Effector memory CD8-positive, alpha-beta T cell (primary cell): ENCODE measurements around the gene HSPA4.

ENCODE experiments used
- ATAC-seq: fragments of 150-1000 bp; cut with Tn5 transposase; replicated peaks from 2 replicates; pipeline ENCODE4 v1.10.0; 2021; ENCODE audit warnings: mild to moderate bottlenecking, moderate library complexity
- DNase-seq, 3 experiments: peaks; one replicate each; pipeline ENCODE4 v3.0.0; 2021
- H3K27ac Mint-ChIP-seq, 2 donors: one replicate each; pipeline ENCODE4 v1.8.0; 2022; ENCODE audit warnings: mild to moderate bottlenecking in 2 of 2, mixed read lengths in 2 of 2, moderate library complexity in 2 of 2
- H3K27me3 Mint-ChIP-seq, 2 donors: one replicate each; pipeline ENCODE4 v1.8.0; 2022; ENCODE audit warnings: mixed read lengths in 2 of 2
- H3K36me3 Mint-ChIP-seq: one replicate; pipeline ENCODE4 v1.8.0; 2022; ENCODE audit warnings: mild to moderate bottlenecking, moderate library complexity, mixed read lengths; ENCODE audit not compliant: insufficient read depth
- H3K4me1 Mint-ChIP-seq, 2 donors: one replicate each; pipeline ENCODE4 v1.8.0; 2022; ENCODE audit warnings: low read depth in 2 of 2, mixed read lengths in 2 of 2
- H3K4me3 Mint-ChIP-seq, 2 donors: one replicate each; pipeline ENCODE4 v1.8.0; 2022; ENCODE audit warnings: mild to moderate bottlenecking in 2 of 2, mixed read lengths in 2 of 2, moderate library complexity in 2 of 2
- H3K9me3 Mint-ChIP-seq, 2 donors: one replicate each; pipeline ENCODE4 v1.8.0; 2022; ENCODE audit warnings: mixed read lengths in 2 of 2

Gene HSPA4

DNA sequence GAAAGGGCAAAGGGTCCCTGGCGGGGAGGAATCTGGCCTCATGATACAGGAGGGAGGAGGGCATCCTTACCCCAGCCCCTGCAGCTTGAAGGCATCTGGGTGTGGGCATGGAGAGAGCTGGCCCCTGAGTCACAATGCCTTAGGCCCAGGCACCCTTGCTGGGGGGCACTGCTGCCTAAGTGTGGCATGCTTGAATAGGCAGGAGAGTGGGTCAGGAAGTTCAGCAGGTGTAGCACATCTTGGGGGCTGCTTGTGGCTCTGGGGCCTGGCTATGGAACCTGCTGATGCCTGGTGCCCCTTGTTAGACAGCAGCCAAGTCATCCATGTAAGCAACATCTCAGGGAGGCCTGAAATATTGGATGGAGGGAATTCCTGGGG, 63.1 kb downstream of the HSPA4 start:
- H3K27me3 Mint-ChIP-seq = no peaks in the 10 kb centered on the region
- H3K36me3 Mint-ChIP-seq = peaks cover 3% of the 10 kb centered on the region
- DNase-seq (no peak), ATAC-seq (no peak)
- no peak overlapping the region for H3K4me3 Mint-ChIP-seq
- H3K4me1 Mint-ChIP-seq = peaks cover 7 to 9% of the 10 kb centered on the region in 2 donors
- no peaks in the 10 kb centered on the region for H3K9me3 Mint-ChIP-seq
- H3K27ac Mint-ChIP-seq = no peak overlapping the region

DNA sequence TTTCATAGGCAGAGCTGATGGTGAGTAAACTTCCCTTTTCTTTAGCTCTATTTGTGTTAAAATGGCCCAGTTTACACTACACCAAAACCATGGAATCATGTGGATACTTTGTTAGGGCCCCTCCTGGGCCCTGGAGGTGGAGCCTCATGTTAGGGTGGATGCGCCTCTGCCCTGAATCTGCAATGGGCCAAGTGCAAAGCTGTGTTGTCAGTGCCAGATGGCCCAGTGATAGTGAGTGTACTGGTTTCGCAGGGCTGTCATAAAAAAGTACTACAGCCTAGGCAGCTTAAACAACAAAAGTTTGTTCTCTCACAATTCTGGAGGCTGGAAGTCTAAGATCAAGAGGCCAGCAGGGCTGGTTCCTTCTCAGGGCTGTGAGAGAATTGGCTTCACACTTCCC, 64.8 kb downstream of the HSPA4 start:
- Mint-ChIP-seq H3K9me3 (no peaks in the 10 kb centered on the region), H3K4me1 (peaks cover 0 to 2% of the 10 kb centered on the region in 2 donors), H3K27ac (peak overlapping the region in 1 of 2 donors; percentile 61), H3K36me3 (peaks cover 3% of the 10 kb centered on the region), H3K27me3 (no peaks in the 10 kb centered on the region), H3K4me3 (no peak overlapping the region)
- ATAC-seq (no peak), DNase-seq (no peak)

DNA sequence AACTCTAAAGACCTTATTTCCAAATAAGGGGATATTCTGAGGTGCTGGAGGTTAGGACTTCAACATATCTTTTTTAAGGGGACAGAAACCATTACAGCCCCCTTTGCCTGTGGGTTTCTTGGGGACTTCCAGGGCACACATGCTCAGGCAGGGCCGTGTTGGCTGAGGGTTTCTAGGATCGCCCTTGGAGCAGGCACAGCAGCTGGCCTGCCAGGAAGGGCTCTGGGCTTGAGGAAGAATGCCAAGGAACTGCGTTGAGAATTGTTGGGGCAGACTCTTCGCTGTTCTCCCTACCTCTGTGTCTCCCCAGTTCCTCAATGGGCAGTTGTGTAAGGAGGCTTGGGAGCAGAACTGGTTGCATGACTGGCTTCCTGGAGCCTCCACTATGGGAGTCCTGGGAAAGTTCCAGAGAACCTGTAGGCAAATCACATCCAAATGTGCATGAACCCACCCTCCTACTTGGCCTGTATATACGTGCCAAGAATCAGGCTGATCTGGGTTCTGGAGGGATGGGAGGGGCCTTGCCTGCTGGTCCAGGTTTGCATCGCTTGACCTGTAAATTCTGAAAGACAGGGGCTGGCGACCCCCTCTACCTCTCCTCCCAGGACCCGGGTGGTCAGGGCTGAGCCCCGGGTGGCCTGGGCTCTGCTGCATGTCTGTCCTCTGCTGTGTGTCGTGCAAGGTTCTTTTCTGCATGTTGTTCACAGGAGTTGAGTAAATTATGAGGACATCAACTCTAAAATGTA, 65.5 kb downstream of the HSPA4 start:
- Mint-ChIP-seq H3K27ac (no peak overlapping the region), H3K4me1 (peaks cover 0 to 2% of the 10 kb centered on the region in 2 donors), H3K36me3 (peaks cover 3% of the 10 kb centered on the region), H3K4me3 (no peak overlapping the region), H3K27me3 (no peaks in the 10 kb centered on the region), H3K9me3 (no peaks in the 10 kb centered on the region)
- ATAC-seq (no peak), DNase-seq (no peak)

DNA sequence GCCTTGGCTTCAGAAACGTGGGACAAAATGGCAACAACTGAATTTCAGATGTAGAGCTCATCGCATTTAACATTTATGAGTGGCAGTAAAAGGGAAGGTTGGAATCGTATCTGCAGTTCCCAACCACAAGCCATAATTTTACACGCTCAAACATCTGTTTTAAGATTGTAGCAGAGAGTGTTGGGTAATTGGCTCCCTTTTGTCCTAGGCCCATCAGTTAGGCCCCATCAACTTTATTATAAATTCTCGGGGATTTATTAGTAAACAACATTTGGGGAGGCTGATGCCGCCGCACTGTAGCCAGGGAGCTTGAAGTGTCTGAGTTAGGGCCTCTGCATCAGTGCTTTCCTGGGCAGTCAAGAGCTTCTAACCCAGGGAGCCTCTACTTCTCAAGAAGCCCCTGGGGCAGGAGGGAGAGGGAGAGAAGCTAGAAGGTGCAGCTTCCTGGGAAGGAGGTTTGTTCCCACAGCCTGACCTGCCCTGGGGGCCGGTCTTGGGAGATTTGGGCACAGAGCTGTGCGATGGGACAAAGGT, 66.2 kb downstream of the HSPA4 start:
- Mint-ChIP-seq H3K27ac (no peak overlapping the region), H3K36me3 (peaks cover 3% of the 10 kb centered on the region), H3K4me1 (peaks cover 0 to 2% of the 10 kb centered on the region in 2 donors), H3K4me3 (no peak overlapping the region), H3K9me3 (no peaks in the 10 kb centered on the region), H3K27me3 (no peaks in the 10 kb centered on the region)
- no peak for DNase-seq
- ATAC-seq = no peak

DNA sequence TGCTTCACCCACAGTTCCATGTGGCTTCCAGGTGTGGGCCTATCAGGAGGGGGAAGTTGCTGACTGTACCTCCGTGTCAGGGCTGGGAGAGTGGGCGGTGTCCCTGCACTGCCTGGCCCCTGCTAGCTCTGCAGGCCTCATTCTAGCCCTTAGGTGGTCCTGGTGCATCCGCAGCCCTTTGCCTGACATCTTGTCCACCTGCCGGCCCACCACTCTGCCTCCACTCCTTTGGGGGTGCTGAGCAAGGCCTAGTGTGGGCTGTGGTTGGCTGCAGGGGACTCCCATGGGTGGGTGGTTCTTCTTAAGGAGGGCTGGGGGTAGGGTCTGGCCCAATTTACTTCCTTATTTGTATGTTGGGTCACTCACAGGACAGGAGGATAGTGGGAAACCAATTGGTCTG, 66.9 kb downstream of the HSPA4 start:
- no peak for ATAC-seq
- H3K27me3 Mint-ChIP-seq = peaks cover 0 to 2% of the 10 kb centered on the region in 2 donors
- no peak overlapping the region for H3K4me3 Mint-ChIP-seq
- no peaks in the 10 kb centered on the region for H3K9me3 Mint-ChIP-seq
- H3K4me1 Mint-ChIP-seq = no peaks in the 10 kb centered on the region
- H3K27ac Mint-ChIP-seq = no peak overlapping the region
- DNase-seq = no peak
- H3K36me3 Mint-ChIP-seq = peaks cover 3% of the 10 kb centered on the region

DNA sequence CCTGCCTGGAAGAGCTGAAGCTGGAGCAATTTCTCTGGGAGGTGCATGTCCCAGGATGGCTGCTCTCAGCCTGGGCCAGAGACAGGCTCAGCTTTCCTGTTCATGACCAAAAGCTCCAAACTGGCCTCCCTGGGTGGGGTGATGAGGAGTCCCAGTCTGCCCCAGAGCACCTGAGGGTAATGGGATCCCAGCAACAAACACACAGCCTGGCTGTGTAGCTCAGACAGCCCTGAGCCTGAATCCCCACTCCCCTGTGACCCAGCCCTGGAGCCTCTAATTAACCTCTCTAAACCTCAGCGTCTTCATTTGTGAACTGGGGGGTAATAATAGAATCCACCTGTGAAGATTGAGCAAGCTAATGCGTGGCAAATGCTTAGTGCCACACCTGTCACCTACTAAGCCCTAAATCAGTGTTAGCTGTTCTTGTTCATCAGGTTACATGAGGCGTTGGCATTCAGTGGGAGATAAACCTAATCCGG, 67.5 kb downstream of the HSPA4 start:
- H3K9me3 Mint-ChIP-seq = no peaks in the 10 kb centered on the region
- peaks cover 0 to 6% of the 10 kb centered on the region in 2 donors for H3K27me3 Mint-ChIP-seq
- H3K27ac Mint-ChIP-seq = no peak overlapping the region
- no peak for DNase-seq
- no peak overlapping the region for H3K4me3 Mint-ChIP-seq
- no peaks in the 10 kb centered on the region for H3K4me1 Mint-ChIP-seq
- ATAC-seq = no peak
- peaks cover 3% of the 10 kb centered on the region for H3K36me3 Mint-ChIP-seq

DNA sequence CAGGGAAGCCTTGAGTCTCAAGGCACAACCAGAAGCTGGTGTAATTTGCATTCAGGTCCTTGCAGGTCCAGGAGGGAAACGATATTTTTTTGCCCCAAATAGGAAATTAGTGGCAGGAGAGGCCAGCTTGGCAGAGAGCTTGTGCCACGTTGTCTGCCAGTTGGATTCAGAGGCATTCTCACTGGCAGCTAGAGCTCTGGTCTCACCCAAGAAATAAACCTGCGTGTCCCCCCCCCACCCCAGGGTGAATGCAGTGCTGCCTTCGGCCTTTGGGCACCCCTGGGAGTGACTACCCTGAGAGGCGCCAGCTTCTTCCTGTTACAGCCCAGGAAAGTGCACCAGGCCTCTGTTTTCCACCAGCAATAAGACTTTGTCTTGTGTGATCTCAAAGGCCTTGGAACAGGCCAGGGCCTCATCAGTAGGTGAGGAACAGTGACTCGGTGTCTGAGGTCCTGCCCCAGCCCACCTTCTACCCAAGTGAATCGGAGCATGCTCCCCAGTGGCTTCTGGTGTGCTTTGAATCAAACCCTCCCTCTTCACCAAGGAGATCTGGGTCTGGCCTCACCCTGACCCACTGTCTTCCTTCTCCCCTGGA, 68.4 kb downstream of the HSPA4 start:
- H3K4me1 Mint-ChIP-seq = no peaks in the 10 kb centered on the region
- H3K27ac Mint-ChIP-seq = peak overlapping the region in 1 of 2 donors; percentile 55
- H3K27me3 Mint-ChIP-seq = peaks cover 0 to 6% of the 10 kb centered on the region in 2 donors
- H3K36me3 Mint-ChIP-seq = peaks cover 3% of the 10 kb centered on the region
- no peak for ATAC-seq
- DNase-seq = no peak
- H3K9me3 Mint-ChIP-seq = no peaks in the 10 kb centered on the region
- H3K4me3 Mint-ChIP-seq = no peak overlapping the region

DNA sequence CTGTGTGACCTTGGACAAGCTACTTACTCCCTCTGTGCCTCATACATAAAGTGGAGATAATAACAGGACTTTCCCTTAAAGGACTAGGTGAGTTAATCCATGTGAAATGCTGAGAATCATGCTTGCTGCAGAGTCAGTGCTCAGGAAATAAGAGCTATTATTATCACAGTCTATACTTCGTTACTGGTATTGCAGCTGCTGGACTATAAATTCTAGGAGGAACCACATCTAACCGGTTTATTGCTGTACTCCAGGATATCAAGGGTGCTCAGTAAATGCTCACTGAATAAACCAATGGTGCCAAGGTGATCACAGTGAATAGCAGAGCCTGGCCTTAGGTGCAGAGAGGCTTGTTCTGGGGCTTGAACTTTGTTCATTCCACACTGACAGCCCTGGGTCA, 69.3 kb downstream of the HSPA4 start:
- no peak for ATAC-seq
- no peaks in the 10 kb centered on the region for H3K4me1 Mint-ChIP-seq
- no peak overlapping the region for H3K4me3 Mint-ChIP-seq
- no peak for DNase-seq
- peaks cover 3% of the 10 kb centered on the region for H3K36me3 Mint-ChIP-seq
- H3K9me3 Mint-ChIP-seq = no peaks in the 10 kb centered on the region
- H3K27me3 Mint-ChIP-seq = peaks cover 2 to 7% of the 10 kb centered on the region in 2 donors
- H3K27ac Mint-ChIP-seq = peak overlapping the region in 1 of 2 donors; percentile 55

DNA sequence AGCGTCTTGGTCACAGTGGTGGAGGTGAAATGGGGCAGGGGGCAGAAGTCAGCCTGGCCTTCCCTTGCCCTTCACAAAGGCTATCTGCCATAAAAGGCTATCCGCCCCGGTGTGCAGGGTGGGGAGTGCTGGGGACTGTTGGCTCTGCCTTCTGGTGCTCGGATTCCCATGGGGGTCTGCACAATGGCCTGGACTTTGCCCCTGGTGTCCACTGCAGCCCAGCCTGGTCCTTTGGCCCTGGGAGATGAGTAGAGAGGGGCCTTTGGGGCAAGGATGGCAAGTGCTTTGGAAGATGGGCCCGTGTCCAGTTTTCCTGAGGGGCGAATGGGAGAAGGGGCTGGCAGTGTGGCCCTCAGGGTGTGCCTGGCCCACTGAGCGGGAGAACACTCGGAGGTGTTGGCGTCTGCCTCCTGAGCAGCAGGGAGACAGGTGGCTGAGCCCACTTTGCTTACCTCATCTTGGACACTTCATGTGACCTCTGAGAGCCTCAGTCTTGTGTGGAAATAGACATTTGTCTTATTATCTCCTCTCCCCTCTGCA, 69.9 kb downstream of the HSPA4 start:
- ATAC-seq (no peak), DNase-seq (no peak)
- Mint-ChIP-seq H3K4me1 (no peaks in the 10 kb centered on the region), H3K4me3 (no peak overlapping the region), H3K27ac (no peak overlapping the region), H3K36me3 (peaks cover 3% of the 10 kb centered on the region), H3K27me3 (peaks cover 8 to 11% of the 10 kb centered on the region in 2 donors), H3K9me3 (no peaks in the 10 kb centered on the region)

DNA sequence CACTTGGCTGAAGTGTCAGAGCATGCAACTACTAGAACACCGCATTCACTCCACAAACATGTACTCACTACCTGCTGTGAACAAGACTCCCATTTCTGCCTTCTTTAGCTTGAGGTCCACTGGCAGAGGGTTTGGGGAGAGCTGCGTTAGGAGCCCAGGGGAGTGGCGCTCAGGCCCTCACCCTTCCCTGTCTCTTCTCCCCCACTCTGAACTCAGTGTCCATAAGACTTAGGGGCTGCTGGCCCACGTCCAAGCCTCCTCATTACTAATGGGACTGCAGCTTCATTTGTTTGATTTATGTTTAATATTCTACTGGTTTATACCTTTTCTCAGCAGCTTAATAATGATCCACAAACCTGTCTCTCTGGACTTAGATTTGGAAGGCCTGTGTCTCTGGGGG, 70.9 kb downstream of the HSPA4 start:
- H3K27me3 Mint-ChIP-seq = peaks cover 11 to 15% of the 10 kb centered on the region in 2 donors
- H3K27ac Mint-ChIP-seq = no peak overlapping the region
- peaks cover 3% of the 10 kb centered on the region for H3K36me3 Mint-ChIP-seq
- H3K4me1 Mint-ChIP-seq = no peaks in the 10 kb centered on the region
- ATAC-seq (no peak), DNase-seq (no peak)
- H3K4me3 Mint-ChIP-seq = no peak overlapping the region
- H3K9me3 Mint-ChIP-seq = no peaks in the 10 kb centered on the region

DNA sequence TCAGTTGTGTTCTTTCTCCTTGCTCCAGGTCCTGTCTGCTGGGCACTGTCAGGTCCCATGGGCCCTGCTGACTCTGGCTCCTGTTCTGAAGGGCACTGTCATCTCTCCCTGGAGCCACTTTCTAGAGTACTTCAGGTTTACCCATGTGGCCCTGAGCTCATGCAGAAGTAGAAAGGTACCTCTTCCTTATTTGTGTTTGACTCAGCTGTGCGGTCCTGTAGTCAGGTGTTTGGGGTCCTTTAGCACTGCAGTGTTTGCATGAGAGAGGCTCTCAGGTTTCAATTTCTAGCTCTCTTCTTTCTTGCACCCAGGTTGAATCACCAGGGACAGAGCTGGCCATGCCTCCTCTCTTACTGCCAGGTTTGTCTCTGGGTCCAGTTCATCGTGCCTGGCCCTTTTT, 71.5 kb downstream of the HSPA4 start:
- Mint-ChIP-seq H3K27me3 (peaks cover 11 to 15% of the 10 kb centered on the region in 2 donors), H3K4me3 (no peak overlapping the region), H3K36me3 (peaks cover 2% of the 10 kb centered on the region), H3K9me3 (no peaks in the 10 kb centered on the region), H3K27ac (no peak overlapping the region), H3K4me1 (no peaks in the 10 kb centered on the region)
- no peak for ATAC-seq
- no peak for DNase-seq

DNA sequence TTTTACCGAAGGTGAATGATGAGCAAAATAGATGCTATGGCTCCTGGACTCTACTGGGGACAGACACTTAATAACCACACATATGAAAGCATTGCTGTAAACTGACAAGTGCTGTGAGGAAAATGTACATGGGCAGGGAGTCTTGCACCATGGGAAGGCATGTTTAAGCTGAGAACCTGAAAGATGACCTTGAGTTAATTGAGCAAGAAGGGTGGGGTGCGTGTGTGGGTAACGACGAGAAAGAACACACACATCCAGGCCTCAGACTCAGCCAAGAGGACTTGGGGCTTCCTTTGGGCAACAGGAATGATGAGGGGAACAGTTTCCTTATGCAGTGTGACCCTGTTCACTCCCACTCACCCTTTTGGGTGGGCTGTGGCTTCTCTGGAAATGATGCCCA, 73.1 kb downstream of the HSPA4 start:
- Mint-ChIP-seq H3K27me3 (peaks cover 11 to 15% of the 10 kb centered on the region in 2 donors), H3K9me3 (no peaks in the 10 kb centered on the region), H3K27ac (no peak overlapping the region), H3K4me3 (no peak overlapping the region), H3K36me3 (no peaks in the 10 kb centered on the region), H3K4me1 (no peaks in the 10 kb centered on the region)
- no peak for DNase-seq
- ATAC-seq = no peak

DNA sequence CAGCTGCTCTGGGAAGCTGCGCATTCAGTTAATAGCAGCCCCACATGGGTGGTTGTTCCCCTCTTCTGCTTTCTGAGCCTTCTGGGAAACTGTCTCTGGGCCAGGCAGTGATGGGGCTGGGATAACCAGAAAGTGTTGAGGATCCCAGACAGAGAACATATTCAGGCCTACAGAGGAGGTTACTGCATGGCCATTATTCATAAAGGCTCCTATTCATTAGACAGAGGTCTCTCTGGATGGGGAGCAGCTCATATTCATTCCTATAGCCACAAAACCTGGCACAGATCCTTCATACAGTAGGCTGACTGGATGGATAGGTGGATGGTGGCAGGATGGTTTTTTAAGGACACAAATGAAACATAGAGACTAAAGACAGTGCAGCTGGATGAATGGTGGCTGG, 76.3 kb downstream of the HSPA4 start:
- ATAC-seq (no peak), DNase-seq (no peak)
- Mint-ChIP-seq H3K27ac (no peak overlapping the region), H3K36me3 (no peaks in the 10 kb centered on the region), H3K4me3 (no peak overlapping the region), H3K4me1 (no peaks in the 10 kb centered on the region), H3K27me3 (peaks cover 11 to 15% of the 10 kb centered on the region in 2 donors), H3K9me3 (no peaks in the 10 kb centered on the region)

DNA sequence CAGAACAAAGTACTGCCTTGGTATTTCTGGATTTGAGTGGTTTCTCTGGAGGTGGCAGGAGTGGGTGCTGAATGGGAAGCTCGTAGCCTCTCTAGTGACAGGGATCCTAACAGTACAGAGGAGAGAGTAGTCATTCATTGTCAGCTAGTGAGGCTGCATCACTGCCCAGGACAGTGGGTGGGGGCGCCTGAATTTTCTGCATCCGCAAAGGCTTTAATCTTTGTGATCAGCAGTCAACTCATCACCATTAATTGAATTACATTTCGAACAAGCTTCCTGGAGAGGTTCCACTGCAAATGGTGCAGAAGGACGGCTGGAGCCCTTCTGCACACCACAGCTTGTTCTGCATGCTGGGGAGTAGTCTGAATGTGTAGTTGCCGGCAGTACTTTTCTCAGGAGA, 77.5 kb downstream of the HSPA4 start:
- Mint-ChIP-seq H3K27ac (no peak overlapping the region), H3K27me3 (peaks cover 5 to 15% of the 10 kb centered on the region in 2 donors), H3K9me3 (no peaks in the 10 kb centered on the region), H3K4me3 (no peak overlapping the region), H3K36me3 (no peaks in the 10 kb centered on the region), H3K4me1 (no peaks in the 10 kb centered on the region)
- ATAC-seq (no peak), DNase-seq (no peak)
